Erythroblast (primary cell): ENCODE results near the gene PODXL.

Source experiments
- DNase-seq, 2 experiments: peaks; one replicate each; lab custom pipeline; 2025; lab: John Stamatoyannopoulos, UW
- GATA1 ChIP-seq: IDR thresholded peaks from 2 replicates; pipeline ENCODE4 v1.6.1; 2011; ENCODE audit warnings: low read depth, mild to moderate bottlenecking, control low read depth, low read length, moderate library complexity
- POLR2A ChIP-seq: IDR thresholded peaks from 2 replicates; pipeline ENCODE4 v1.6.1; 2011; ENCODE audit warnings: mild to moderate bottlenecking, low read length

PODXL gene

DNA sequence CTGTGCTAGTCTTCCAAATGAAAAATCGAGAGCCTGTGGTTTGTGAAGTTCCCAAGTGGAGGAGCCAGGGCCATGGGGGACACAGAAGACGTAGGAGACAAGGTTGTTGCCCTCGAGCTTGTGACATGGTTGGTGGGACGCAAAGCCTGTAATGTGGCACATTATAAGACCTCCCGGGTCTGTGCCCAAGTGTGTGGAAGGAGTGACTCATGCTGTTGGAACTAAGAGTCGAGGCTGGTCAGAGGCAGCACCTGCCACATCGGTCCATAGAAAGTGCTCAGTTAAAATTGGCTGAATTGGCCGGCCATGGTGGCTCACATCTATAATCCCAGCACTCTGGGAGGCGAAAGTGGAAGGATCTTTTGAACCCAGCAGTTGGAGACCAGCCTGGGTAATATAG is 27.0 kb upstream of the PODXL start:
- no peak for DNase-seq
- TF ChIP-seq POLR2A (no peak), GATA1 (no peak)

DNA sequence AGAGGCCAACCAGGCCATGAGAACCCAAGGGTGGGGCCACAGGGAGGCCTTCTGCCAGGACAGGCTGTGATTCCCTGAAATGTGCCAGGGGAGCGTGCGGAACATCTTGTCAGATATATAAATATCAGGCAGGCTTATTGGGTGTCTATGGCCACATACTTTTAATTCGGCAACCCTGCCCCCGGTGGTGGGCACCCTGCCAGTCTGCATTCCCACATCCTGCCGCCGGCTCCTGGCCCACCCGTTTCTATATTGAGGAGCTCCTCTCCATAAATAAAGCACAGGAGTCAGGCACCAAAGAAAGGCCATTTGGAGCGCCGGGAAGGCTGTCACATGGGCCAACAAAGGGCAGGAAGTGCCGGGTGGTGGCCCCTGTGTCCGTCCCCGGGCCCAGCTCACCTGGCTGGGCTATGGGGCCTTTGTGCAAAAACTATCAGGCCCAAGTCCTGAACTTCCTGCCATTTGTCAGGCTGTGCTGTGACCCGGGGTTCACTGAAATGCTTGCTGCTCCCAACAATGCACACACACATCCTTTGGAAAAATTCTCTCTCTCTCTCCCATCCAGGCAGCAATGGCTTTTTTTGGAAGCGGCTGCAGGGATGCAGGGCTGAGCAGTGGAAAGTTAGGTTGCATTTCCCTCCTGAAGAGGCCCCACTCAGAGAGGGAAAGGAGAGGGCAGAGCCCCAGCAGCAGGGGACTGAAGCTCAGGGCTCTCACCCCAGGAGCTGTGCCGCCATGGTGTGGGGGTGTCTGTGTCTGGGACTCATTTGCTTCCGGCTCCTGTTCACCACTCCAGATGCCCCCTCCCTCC is 25.0 kb upstream of the PODXL start:
- TF ChIP-seq POLR2A (no peak), GATA1 (no peak)
- no peak for DNase-seq

- DNase-seq, result no peak
- no peak for TF ChIP-seq GATA1
- TF ChIP-seq POLR2A, result no peak
Observed at GRCh38 chr7:131578602-131579001, 22.2 kb upstream of the PODXL start.

DNA sequence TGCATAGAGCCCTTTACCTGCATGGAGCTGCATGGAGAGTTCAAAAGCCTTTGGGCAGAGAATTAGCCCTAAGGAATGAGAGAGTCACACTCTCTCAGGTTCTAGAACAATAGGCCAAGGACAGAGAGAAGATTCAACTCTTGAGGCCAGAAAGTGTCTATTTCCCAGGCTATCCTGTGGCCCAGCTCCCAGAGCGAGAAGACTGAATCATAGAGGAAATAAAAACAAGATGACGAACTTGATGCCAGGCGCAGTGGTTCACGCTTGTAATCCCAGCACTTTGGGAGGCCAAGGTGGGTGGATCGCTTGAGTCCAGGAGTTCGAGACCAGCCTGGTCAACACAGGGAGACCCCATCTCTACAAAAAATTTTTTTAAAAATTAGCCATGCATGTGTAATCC is 18.3 kb upstream of the PODXL start:
- DNase-seq, result no peak

GRCh38 chr7:131570401-131570800 is 14.0 kb upstream of the PODXL start:
- no peak for DNase-seq
- no peak for TF ChIP-seq GATA1

More for the DNA sequence above, 18.3 kb upstream of the PODXL start:
- TF ChIP-seq GATA1, result no peak
- no peak for TF ChIP-seq POLR2A

- TF ChIP-seq GATA1, result no peak
- no peak for TF ChIP-seq POLR2A
- DNase-seq, result no peak
Observed at GRCh38 chr7:131568970-131569369, 12.5 kb upstream of the PODXL start.

GRCh38 chr7:131568510-131568909 is 12.1 kb upstream of the PODXL start:
- DNase-seq, result no peak
- TF ChIP-seq POLR2A (no peak), GATA1 (no peak)

GRCh38 chr7:131564640-131565039 is 8.2 kb upstream of the PODXL start:
- TF ChIP-seq POLR2A, result no peak
- no peak for TF ChIP-seq GATA1

GRCh38 chr7:131563918-131564317 is 7.5 kb upstream of the PODXL start:
- TF ChIP-seq POLR2A (no peak), GATA1 (no peak)
- DNase-seq, result no peak

More at GRCh38 chr7:131564640-131565039, 8.2 kb upstream of the PODXL start:
- DNase-seq, result no peak

DNA sequence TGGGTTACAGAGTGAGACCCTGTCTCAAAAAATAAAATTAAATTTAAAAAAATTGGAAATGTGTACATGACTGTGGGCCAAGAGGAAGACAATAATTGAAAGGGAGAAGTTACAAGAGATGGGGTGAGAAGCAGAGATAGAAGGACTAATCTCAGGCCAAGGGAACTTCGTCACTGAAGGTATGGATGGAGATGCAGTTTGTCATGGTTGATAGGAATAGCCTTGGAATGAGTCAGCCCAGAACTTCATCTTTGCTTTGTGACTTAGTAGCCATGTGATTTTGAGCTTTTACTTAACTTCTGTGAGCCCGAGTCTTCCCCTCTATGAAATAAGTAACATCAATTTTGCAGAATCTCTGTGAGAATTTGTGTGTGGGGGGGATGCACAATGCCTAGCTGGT is 6.5 kb upstream of the PODXL start:
- DNase-seq, result no peak
- TF ChIP-seq POLR2A (no peak), GATA1 (no peak)

DNA sequence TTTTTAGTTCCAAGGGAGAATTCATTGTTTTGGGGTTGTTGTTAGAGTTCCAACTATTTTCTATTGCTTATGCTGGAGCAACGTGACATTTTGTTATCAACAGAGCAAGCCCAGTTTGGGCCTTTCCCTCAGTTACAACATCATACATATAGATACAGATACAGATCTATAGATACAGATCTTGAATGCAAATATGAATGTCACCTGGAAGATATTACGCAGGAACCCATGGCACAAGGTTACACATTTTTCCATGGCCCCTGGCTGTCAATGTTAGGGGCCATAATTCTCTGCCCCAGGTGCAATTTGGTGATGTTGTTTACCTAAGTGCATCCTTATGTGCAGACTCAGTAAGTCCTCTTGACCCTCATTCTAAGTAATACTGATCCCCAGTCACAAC is 3.6 kb upstream of the PODXL start:
- TF ChIP-seq GATA1 (no peak), POLR2A (no peak)

GRCh38 chr7:131557652-131558385 is 1.4 kb upstream of the PODXL start:
- no peak for DNase-seq
- TF ChIP-seq POLR2A (no peak), GATA1 (no peak)

More for the DNA sequence above, 3.6 kb upstream of the PODXL start:
- DNase-seq, result no peak

- no peak for DNase-seq
- TF ChIP-seq GATA1 (no peak), POLR2A (no peak)
Observed at GRCh38 chr7:131556909-131557651, 652 bp upstream of the PODXL start.
